K562 (cell line): ENCODE data around the gene PCBP3. TPM values are rescaled to one million over a fixed set of nuclear protein-coding genes. Genes with fewer than 3 reads are reported as not detected.

ENCODE experiments used
- ATAC-seq: fragments of 200-7000 bp; cut with Tn5 transposase; 3 replicates; pipeline ENCODE4 v1.9.1; 2020; ENCODE audit warnings: moderate library complexity
- BruUV-seq: library from RNA; stranded (reverse); fragments of 400-500 nt; replicated peaks from 2 replicates; lab custom pipeline; 2021; lab: Mats Ljungman, UMichigan
- CTCF ChIA-PET: fragments of 300-600 bp; formaldehyde crosslinking; extraction: SDS; loops from one replicate; lab custom pipeline; 2021; ENCODE audit warnings: low intra/inter-chr PET ratio; lab: Yijun Ruan, JAX
- POLR2A ChIA-PET: fragments of 300-600, 350-650 bp; sonication (Branson Sonifier 250); formaldehyde crosslinking; extraction: SDS; loops from one replicate; lab custom pipeline; 2021; ENCODE audit warnings: antibody characterized with exemption, inconsistent platforms; lab: Yijun Ruan, JAX
- DNase-seq, 4 experiments: peaks; one replicate each; pipeline versions ENCODE4 v3.0.0 to v3.0.0-alpha.2; 2011 to 2018; ENCODE audit warnings: low spot score in 3 of 4, mixed read lengths in 3 of 4; ENCODE audit errors: extremely low read depth in 1 of 4
- FAIRE-seq: peaks from 2 replicates; lab custom pipeline; 2011; peaks lifted over from hg19 to GRCh38; lab: Jason Lieb, UNC
- H2AFZ ChIP-seq: 2 replicates; pipeline ENCODE4 v1.6.0; 2011; ENCODE audit warnings: low read depth, low read length, control low read depth, inconsistent platforms
- H3K27ac ChIP-seq: fragments of 200-600 bp; 3 replicates; pipeline ENCODE4 v1.8.0; 2011; ENCODE audit warnings: low read depth, mild to moderate bottlenecking, control low read depth, inconsistent platforms, low read length, moderate library complexity, mixed read lengths; ENCODE audit errors: extremely low read depth
- H3K27me3 ChIP-seq, 2 experiments: fragments of 300-600 bp in 1 of 2; 2 replicates in 1 of 2; 3 replicates in 1 of 2; pipeline versions ENCODE4 v1.6.0 to v1.8.0; 2011; ENCODE audit warnings: inconsistent platforms in 2 of 2, low read length in 2 of 2, mild to moderate bottlenecking in 1 of 2, mixed read lengths in 1 of 2, moderate library complexity in 1 of 2; ENCODE audit not compliant: control insufficient read depth in 2 of 2, insufficient read depth in 2 of 2
- H3K36me3 ChIP-seq: fragments of 300-600 bp; 3 replicates; pipeline ENCODE4 v1.8.0; 2011; ENCODE audit warnings: mild to moderate bottlenecking, low read length, inconsistent platforms; ENCODE audit not compliant: control insufficient read depth, insufficient read depth
- H3K4me1 ChIP-seq, 2 experiments: fragments of 200-600 bp in 1 of 2; replicated peaks in 1 of 2; 2 replicates in 1 of 2; 3 replicates in 1 of 2; pipeline versions ENCODE4 v1.5.1 to v1.8.0; 2011; ENCODE audit warnings: inconsistent platforms in 2 of 2, low read length in 2 of 2, mild to moderate bottlenecking in 1 of 2, mixed read lengths in 1 of 2, moderate library complexity in 1 of 2; ENCODE audit not compliant: control insufficient read depth in 2 of 2, insufficient read depth in 2 of 2
- H3K4me2 ChIP-seq: 2 replicates; pipeline ENCODE4 v1.6.1; 2011; ENCODE audit warnings: low read length, control low read depth, inconsistent platforms, mixed read lengths; ENCODE audit not compliant: insufficient read depth
- H3K4me3 ChIP-seq: fragments of 200-600 bp; sonication (generic), shearing (Covaris generic); 2 replicates; pipeline ENCODE4 v1.5.1; 2016; ENCODE audit warnings: control low read depth, inconsistent platforms
- H3K79me2 ChIP-seq: fragments of 200-600 bp; 3 replicates; pipeline ENCODE4 v1.8.0; 2011; ENCODE audit warnings: low read length, inconsistent platforms; ENCODE audit not compliant: control insufficient read depth, insufficient read depth
- H3K9ac ChIP-seq, 2 experiments: 2 replicates each; pipeline versions ENCODE4 v1.6.0 to v1.6.1; 2011; ENCODE audit warnings: low read depth in 2 of 2, low read length in 2 of 2, control low read depth in 1 of 2, inconsistent platforms in 1 of 2, mild to moderate bottlenecking in 1 of 2, mixed read lengths in 1 of 2; ENCODE audit not compliant: insufficient read depth in 1 of 2
- H3K9me1 ChIP-seq: one replicate; pipeline ENCODE4 v1.6.0; 2011; ENCODE audit warnings: inconsistent platforms, mild to moderate bottlenecking, low read length, moderate library complexity; ENCODE audit not compliant: control insufficient read depth, insufficient read depth
- H3K9me3 ChIP-seq: replicated peaks from 2 replicates; pipeline ENCODE4 v1.5.1; 2011; ENCODE audit warnings: low read depth, low read length, inconsistent platforms; ENCODE audit not compliant: control insufficient read depth, insufficient read depth
- H4K20me1 ChIP-seq: replicated peaks from 2 replicates; pipeline ENCODE4 v1.6.1; 2011; ENCODE audit warnings: low read length, inconsistent platforms, mixed read lengths; ENCODE audit not compliant: control insufficient read depth, insufficient read depth
- CHCHD3 ChIP-seq: fragments of 250-450 bp; sonication (Bioruptor Pico); IDR thresholded peaks from 2 replicates; pipeline ENCODE4 v2.1.2; 2022; ENCODE audit warnings: mild to moderate bottlenecking
- KLF6 ChIP-seq: fragments of 250-450 bp; sonication (Bioruptor Pico); IDR thresholded peaks from 2 replicates; pipeline ENCODE4 v1.4.0; 2020; ENCODE audit warnings: mild to moderate bottlenecking, moderate library complexity, borderline replicate concordance
- NFRKB ChIP-seq: fragments of 450-650 bp; IDR thresholded peaks from 2 replicates; pipeline ENCODE4 v1.6.1; 2016; ENCODE audit warnings: low read depth
- NFYB ChIP-seq: IDR thresholded peaks from 2 replicates; pipeline ENCODE4 v1.6.1; 2011; ENCODE audit warnings: mild to moderate bottlenecking, moderate library complexity; ENCODE audit not compliant: insufficient read length; ENCODE audit errors: extremely low read depth
- ZKSCAN8 ChIP-seq: fragments of 200-800 bp; sonication (Bioruptor generic); IDR thresholded peaks from 2 replicates; pipeline ENCODE4 v1.6.1; 2016; ENCODE audit warnings: missing genetic modification characterization, missing compliant biosample characterization
- ZNF57 ChIP-seq: fragments of 450-650 bp; formaldehyde crosslinking; IDR thresholded peaks from 2 replicates; pipeline ENCODE4 v1.4.0; 2020; ENCODE audit warnings: mild to moderate bottlenecking, moderate library complexity
- WGBS: fragments of 100-300 bp; shearing (Covaris generic); methylation state at CpG from one replicate; pipeline ENCODE4 v1.1.6; 2016; ENCODE audit warnings: low coverage, mixed read lengths; ENCODE audit not compliant: insufficient coverage; ENCODE audit errors: missing lambda C conversion rate; 5-methylcytosine and 5-hydroxymethylcytosine counted together
- in situ Hi-C: fragments of 300-500 bp; cut with MboI; formaldehyde crosslinking; loops from 4 replicates; pipeline ENCODE4 v1.15.0; 2018; ENCODE audit warnings: inconsistent platforms, mixed read lengths
- intact Hi-C: fragments of 100-400 bp; cut with micrococcal nuclease; formaldehyde crosslinking; loops from 2 replicates; pipeline ENCODE4 v1.14.2; 2022
- polyA plus RNA-seq, 8 experiments: library from polyadenylated mRNA; depleted of rRNA in 4 of 8; stranded (reverse) in 5 of 8; unstranded in 3 of 8; fragments of >200 nt; fragmentation: Nextera tagmentation in 2 of 8; fragmentation: Illumina TruSeq in 1 of 8; extraction: Ambion mirVana in 2 of 8; extraction: Trizol in 1 of 8; gene quantifications; 2 replicates each; pipeline versions ENCODE4 v1.2.1 to v1.2.3, GENCODE V29; 2011 to 2014; ENCODE audit warnings: inconsistent platforms in 1 of 8, missing spikeins in 1 of 8
- total RNA-seq, 7 experiments: library from RNA; depleted of rRNA in 6 of 7; stranded (reverse); fragments of >200 nt in 6 of 7; fragmentation: Illumina TruSeq in 2 of 7; extraction: Trizol in 2 of 7; gene quantifications; 2 replicates each; pipeline versions ENCODE4 v1.2.1 to v1.2.3, GENCODE V29; 2011 to 2021; ENCODE audit warnings: low replicate concordance in 1 of 7
- TF ChIP-seq, protein P1 (sequence below): fragments of 450-650 bp; conservative IDR thresholded peaks from 2 replicates; pipeline ENCODE4 v1.6.1; 2016; ENCODE audit warnings: missing genetic modification characterization, low read depth, mild to moderate bottlenecking, control low read depth, missing compliant biosample characterization

Gene PCBP3
- total and polyA plus RNA-seq, 9 of the 15 experiments (the other 6 are each of a cell fraction or from before 2014, with no cell fraction given) = 0.18 TPM; not detected in 8

DNA sequence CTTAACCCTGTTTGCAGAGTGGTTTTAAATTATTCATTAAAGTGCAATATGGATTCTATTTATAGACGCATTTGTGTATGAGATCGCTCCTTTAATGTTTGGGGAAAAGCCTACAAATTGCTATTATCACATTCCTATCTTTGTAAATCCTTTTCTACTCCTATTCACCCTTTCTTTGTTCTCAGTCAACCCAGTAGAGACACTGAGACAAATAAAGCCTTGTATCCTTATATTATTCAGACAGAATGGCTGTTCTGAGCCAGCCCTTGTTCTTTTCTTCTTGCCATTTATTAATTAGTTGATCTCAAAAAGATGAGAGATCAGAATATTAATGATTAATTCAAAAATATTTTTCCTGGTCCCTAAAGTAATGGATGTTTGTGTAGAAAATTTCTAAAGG, 8.4 kb downstream of the PCBP3 start:
- no peaks in the 10 kb centered on the region for H3K4me1 ChIP-seq
- no TSS peak for BruUV-seq
- DNase-seq (no peak), FAIRE-seq (no peak), ATAC-seq (no peak)
- H3K4me3 ChIP-seq = no peak overlapping the region
- H3K27ac ChIP-seq = no peak overlapping the region
- ChIA-PET POLR2A (no interaction called here), CTCF (interaction anchor here (0.7 kb wide), 1 partner anchor 14 kb away, joined by 3 read pairs; no protein-coding TSS in a partner anchor)
- intact Hi-C loops (no loop called here), in situ Hi-C loops (no loop called here)
- H2AFZ ChIP-seq = no peak overlapping the region
- H3K4me2 ChIP-seq = no peak overlapping the region
- H3K9ac ChIP-seq = no peak overlapping the region
- no peaks in the 10 kb centered on the region for H3K27me3 ChIP-seq
- no peaks in the 10 kb centered on the region for H3K36me3 ChIP-seq
- H3K9me3 ChIP-seq = no peaks in the 10 kb centered on the region
- no peaks in the 10 kb centered on the region for H3K79me2 ChIP-seq
- H4K20me1 ChIP-seq = no peaks in the 10 kb centered on the region
- 4% methylated on average over 2 of the region's 2 CpGs for WGBS
- H3K9me1 ChIP-seq = no peaks in the 10 kb centered on the region
- no peak for TF ChIP-seq NFYB
- TF ChIP-seq NFRKB = no peak
- TF ChIP-seq KLF6 (CRISPR knock-in tag) = no peak
- TF ChIP-seq ZKSCAN8 = no peak
- TF ChIP-seq, protein P1, sequence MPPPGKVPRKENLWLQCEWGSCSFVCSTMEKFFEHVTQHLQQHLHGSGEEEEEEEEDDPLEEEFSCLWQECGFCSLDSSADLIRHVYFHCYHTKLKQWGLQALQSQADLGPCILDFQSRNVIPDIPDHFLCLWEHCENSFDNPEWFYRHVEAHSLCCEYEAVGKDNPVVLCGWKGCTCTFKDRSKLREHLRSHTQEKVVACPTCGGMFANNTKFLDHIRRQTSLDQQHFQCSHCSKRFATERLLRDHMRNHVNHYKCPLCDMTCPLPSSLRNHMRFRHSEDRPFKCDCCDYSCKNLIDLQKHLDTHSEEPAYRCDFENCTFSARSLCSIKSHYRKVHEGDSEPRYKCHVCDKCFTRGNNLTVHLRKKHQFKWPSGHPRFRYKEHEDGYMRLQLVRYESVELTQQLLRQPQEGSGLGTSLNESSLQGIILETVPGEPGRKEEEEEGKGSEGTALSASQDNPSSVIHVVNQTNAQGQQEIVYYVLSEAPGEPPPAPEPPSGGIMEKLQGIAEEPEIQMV (tag) = no peak
- TF ChIP-seq ZNF57 = no peak
- no peak for TF ChIP-seq CHCHD3 (CRISPR knock-in tag)
